H1 (cell line): ENCODE data around the gene RNF130. TPM values are rescaled to one million over a fixed set of nuclear protein-coding genes. Genes with fewer than 3 reads are reported as not detected.

Experiments
- CTCF ChIA-PET: fragments of 300-600 bp; sonication (Branson Sonifier 250); formaldehyde crosslinking; loops from one replicate; lab custom pipeline; 2021; ENCODE audit not compliant: partially characterized antibody; lab: Charles Lee
- POLR2A ChIA-PET: fragments of 300-600 bp; sonication (Branson Sonifier 250); formaldehyde crosslinking; loops from one replicate; lab custom pipeline; 2021; ENCODE audit warnings: inconsistent platforms; ENCODE audit not compliant: partially characterized antibody; lab: Charles Lee
- DNase-seq, 2 experiments: peaks; one replicate each; pipeline versions ENCODE4 v3.0.0 to v3.0.0-alpha.2; 2010 to 2022; ENCODE audit warnings: low spot score in 2 of 2, low read depth in 1 of 2, mixed read lengths in 1 of 2
- FAIRE-seq: peaks from 2 replicates; lab custom pipeline; 2011; peaks lifted over from hg19 to GRCh38; lab: Jason Lieb, UNC
- H2AFZ ChIP-seq: 2 replicates; pipeline ENCODE4 v1.8.1; 2012; ENCODE audit warnings: low read length, inconsistent platforms
- H2AK5ac ChIP-seq: 2 replicates; pipeline ENCODE4 v1.6.1; 2013; ENCODE audit warnings: low read depth, low read length
- H2BK120ac ChIP-seq: replicated peaks from 2 replicates; pipeline ENCODE3; 2013; ENCODE audit warnings: low read depth, low read length, inconsistent platforms
- H2BK12ac ChIP-seq: 2 replicates; pipeline ENCODE4 v1.6.1; 2013; ENCODE audit warnings: low read depth, low read length
- H2BK15ac ChIP-seq: 2 replicates; pipeline ENCODE4 v1.6.1; 2013; ENCODE audit warnings: low read length
- H2BK20ac ChIP-seq: 2 replicates; pipeline ENCODE4 v1.6.1; 2013; ENCODE audit warnings: low read length
- H2BK5ac ChIP-seq: 2 replicates; pipeline ENCODE4 v1.6.1; 2013; ENCODE audit warnings: low read depth, low read length
- H3K14ac ChIP-seq: 2 replicates; pipeline ENCODE4 v1.6.1; 2013; ENCODE audit warnings: inconsistent platforms; ENCODE audit not compliant: insufficient read length
- H3K18ac ChIP-seq: 2 replicates; pipeline ENCODE4 v1.6.1; 2013; ENCODE audit warnings: low read length; ENCODE audit errors: extremely low read depth
- H3K23ac ChIP-seq: 2 replicates; pipeline ENCODE4 v1.6.1; 2013; ENCODE audit warnings: inconsistent platforms; ENCODE audit not compliant: insufficient read length
- H3K23me2 ChIP-seq: 2 replicates; pipeline ENCODE4 v1.6.1; 2013; ENCODE audit warnings: low read depth, low read length
- H3K27ac ChIP-seq: 2 replicates; pipeline ENCODE4 v1.6.1; 2011; ENCODE audit warnings: low read depth, low read length, inconsistent platforms
- H3K27me3 ChIP-seq, 4 experiments: replicated peaks in 1 of 4; 1 replicate in 1 of 4; 2 replicates in 3 of 4; pipeline versions ENCODE4 v1.6.1 to v1.8.1; 2011 to 2013; ENCODE audit warnings: low read length in 3 of 4, mild to moderate bottlenecking in 3 of 4, inconsistent platforms in 2 of 4, mixed read lengths in 2 of 4, moderate library complexity in 1 of 4; ENCODE audit not compliant: control insufficient read depth in 3 of 4, insufficient read depth in 3 of 4; ENCODE audit errors: extremely low read depth in 1 of 4
- H3K36me3 ChIP-seq, 4 experiments: 2 replicates each; pipeline versions ENCODE4 v1.6.1 to v1.8.1; 2011 to 2013; ENCODE audit warnings: mild to moderate bottlenecking in 4 of 4, low read length in 3 of 4, moderate library complexity in 2 of 4, control low read depth in 1 of 4, inconsistent platforms in 1 of 4; ENCODE audit not compliant: insufficient read depth in 4 of 4, control insufficient read depth in 2 of 4
- H3K4ac ChIP-seq: replicated peaks from 2 replicates; pipeline ENCODE3; 2013; ENCODE audit warnings: low read length, low read depth, mixed read lengths, inconsistent platforms; ENCODE audit not compliant: insufficient read length
- H3K4me1 ChIP-seq, 4 experiments: replicated peaks in 1 of 4; 1 replicate in 1 of 4; 2 replicates in 3 of 4; pipeline versions ENCODE4 v1.6.1 to v1.8.1; 2011 to 2013; ENCODE audit warnings: low read length in 3 of 4, inconsistent platforms in 2 of 4, mixed read lengths in 1 of 4; ENCODE audit not compliant: insufficient read depth in 4 of 4, control insufficient read depth in 3 of 4
- H3K4me2 ChIP-seq, 2 experiments: 2 replicates each; pipeline versions ENCODE4 v1.6.1 to v1.8.1; 2011 to 2013; ENCODE audit warnings: low read depth in 2 of 2, low read length in 2 of 2, control low read depth in 1 of 2, inconsistent platforms in 1 of 2, mild to moderate bottlenecking in 1 of 2; ENCODE audit not compliant: insufficient read depth in 1 of 2
- H3K4me3 ChIP-seq, 4 experiments: fragments of 200-600, 300-600 bp in 1 of 4; sonication (generic), shearing (Covaris generic), sonication (Bioruptor Twin) in 1 of 4; 2 replicates each; pipeline versions ENCODE4 v1.5.1 to v1.8.1; 2011 to 2016; ENCODE audit warnings: low read length in 4 of 4, low read depth in 3 of 4, control low read depth in 2 of 4, inconsistent platforms in 2 of 4, mild to moderate bottlenecking in 2 of 4, mixed read lengths in 1 of 4, moderate library complexity in 1 of 4; ENCODE audit not compliant: insufficient read depth in 2 of 4; ENCODE audit errors: extremely low read depth in 1 of 4
- H3K56ac ChIP-seq: replicated peaks from 2 replicates; pipeline ENCODE3; 2013; ENCODE audit warnings: low read depth, mild to moderate bottlenecking, mixed read lengths, low read length, inconsistent platforms; ENCODE audit not compliant: insufficient read length
- H3K79me1 ChIP-seq: 2 replicates; pipeline ENCODE4 v1.6.1; 2013; ENCODE audit warnings: low read depth, low read length, control low read depth
- H3K79me2 ChIP-seq, 2 experiments: 2 replicates each; pipeline versions ENCODE4 v1.6.1 to v1.8.1; 2012 to 2013; ENCODE audit warnings: low read length in 2 of 2, mild to moderate bottlenecking in 2 of 2, inconsistent platforms in 1 of 2; ENCODE audit not compliant: insufficient read depth in 2 of 2, control insufficient read depth in 1 of 2
- H3K9ac ChIP-seq, 4 experiments: replicated peaks in 1 of 4; 1 replicate in 1 of 4; 2 replicates in 3 of 4; pipeline versions ENCODE4 v1.6.1 to v1.8.1; 2011 to 2013; ENCODE audit warnings: low read depth in 3 of 4, low read length in 3 of 4, control low read depth in 2 of 4, mild to moderate bottlenecking in 2 of 4, moderate library complexity in 2 of 4, inconsistent platforms in 1 of 4; ENCODE audit errors: extremely low read depth in 1 of 4
- H3K9me3 ChIP-seq, 2 experiments: 2 replicates each; pipeline versions ENCODE4 v1.6.1 to v1.8.1; 2012 to 2013; ENCODE audit warnings: mild to moderate bottlenecking in 2 of 2, moderate library complexity in 2 of 2, control low read depth in 1 of 2, inconsistent platforms in 1 of 2, low read depth in 1 of 2, low read length in 1 of 2, mixed read lengths in 1 of 2; ENCODE audit not compliant: insufficient read depth in 2 of 2
- H4K20me1 ChIP-seq, 2 experiments: replicated peaks in 1 of 2; 2 replicates each; pipeline versions ENCODE3 to v1.8.1; 2011 to 2013; ENCODE audit warnings: inconsistent platforms in 2 of 2, low read length in 2 of 2, mild to moderate bottlenecking in 1 of 2; ENCODE audit not compliant: insufficient read depth in 2 of 2, control insufficient read depth in 1 of 2
- H4K5ac ChIP-seq: 2 replicates; pipeline ENCODE4 v1.6.1; 2013; ENCODE audit warnings: low read length, low read depth, mixed read lengths, inconsistent platforms; ENCODE audit not compliant: insufficient read length
- H4K8ac ChIP-seq: 2 replicates; pipeline ENCODE4 v1.8.0; 2013; ENCODE audit warnings: mild to moderate bottlenecking, moderate library complexity, low read length, inconsistent platforms; ENCODE audit not compliant: insufficient read depth; ENCODE audit errors: extremely low read depth
- H4K91ac ChIP-seq: replicated peaks from 2 replicates; pipeline ENCODE3; 2013; ENCODE audit warnings: low read length, mixed read lengths, inconsistent platforms; ENCODE audit not compliant: insufficient read length
- ASH2L ChIP-seq: fragments of 200-600, 300-600 bp; sonication (generic); IDR thresholded peaks from one replicate; pipeline ENCODE4 v1.7.1; 2017; ENCODE audit warnings: low read length
- GABPA ChIP-seq: IDR thresholded peaks from 2 replicates; pipeline ENCODE4 v1.6.1; 2011; ENCODE audit warnings: mild to moderate bottlenecking, low read length, moderate library complexity, borderline replicate concordance; ENCODE audit not compliant: insufficient read depth
- HDAC2 ChIP-seq, 2 experiments: fragments of 300-600 bp in 1 of 2; sonication (generic) in 1 of 2; IDR thresholded peaks; 2 replicates each; pipeline ENCODE4 v1.6.1; 2011 to 2012; ENCODE audit warnings: low read depth in 2 of 2, low read length in 2 of 2, mild to moderate bottlenecking in 2 of 2, moderate library complexity in 2 of 2, borderline replicate concordance in 1 of 2, inconsistent platforms in 1 of 2
- POLR2AphosphoS5 ChIP-seq: IDR thresholded peaks from 2 replicates; pipeline ENCODE4 v1.6.1; 2011; ENCODE audit warnings: low read depth, low read length
- RBBP5 ChIP-seq: IDR thresholded peaks from 2 replicates; pipeline ENCODE4 v1.7.1; 2012; ENCODE audit warnings: low read depth, mild to moderate bottlenecking, inconsistent platforms, low read length, moderate library complexity, borderline replicate concordance
- SIX5 ChIP-seq: IDR thresholded peaks from 2 replicates; pipeline ENCODE4 v1.6.1; 2011; ENCODE audit warnings: mild to moderate bottlenecking, low read depth, low read length
- SP2 ChIP-seq: IDR thresholded peaks from 2 replicates; pipeline ENCODE4 v1.6.1; 2012; ENCODE audit warnings: mild to moderate bottlenecking, low read length, inconsistent platforms
- TAF1 ChIP-seq: IDR thresholded peaks from 2 replicates; pipeline ENCODE4 v1.6.1; 2011; ENCODE audit warnings: mild to moderate bottlenecking, low read depth, low read length
- TBP ChIP-seq: IDR thresholded peaks from 2 replicates; pipeline ENCODE4 v1.6.1; 2011; ENCODE audit warnings: low read depth, low read length, improper control_type of control experiment
- WGBS, 2 experiments: shearing (Covaris generic) in 1 of 2; methylation state at CpG; one replicate each; pipeline versions ENCODE4 v1.1.6 to v1.1.7; 2013 to 2015; ENCODE audit warnings: low lambda C conversion rate in 2 of 2, mixed read lengths in 2 of 2, inconsistent platforms in 1 of 2, low coverage in 1 of 2, missing lambda C conversion rate in 1 of 2; ENCODE audit not compliant: insufficient replicate concordance in 2 of 2, insufficient coverage in 1 of 2, insufficient read length in 1 of 2; ENCODE audit errors: extremely low coverage in 1 of 2, missing lambda C conversion rate in 1 of 2; 5-methylcytosine and 5-hydroxymethylcytosine counted together
- polyA plus RNA-seq, 7 experiments: library from polyadenylated mRNA; depleted of rRNA in 3 of 7; stranded (reverse) in 5 of 7; unstranded in 2 of 7; fragments of >200 nt in 5 of 7; fragments of 200-250 nt in 2 of 7; gene quantifications; 1 replicate in 5 of 7; 2 replicates in 1 of 7; 4 replicates in 1 of 7; pipeline versions ENCODE4 v1.2.1 to v1.2.3, GENCODE V29; 2011 to 2013; ENCODE audit warnings: missing spikeins in 2 of 7, mixed read lengths in 2 of 7
- total RNA-seq: library from RNA; stranded (reverse); fragmentation: NEBNext Ultra II Directional; extraction: Animal tissue kit (Norgen Biotek cat#: 25700); gene quantifications from 2 replicates; pipeline ENCODE4 v1.2.1, GENCODE V29; 2021
- TF ChIP-seq, protein P1 (sequence below), 3 experiments: IDR thresholded peaks; 1 replicate in 2 of 3; 2 replicates in 1 of 3; pipeline versions ENCODE4 v1.5.1 to v1.6.1; 2011; ENCODE audit warnings: low read length in 3 of 3, mild to moderate bottlenecking in 3 of 3, inconsistent platforms in 2 of 3, low read depth in 1 of 3, moderate library complexity in 1 of 3; ENCODE audit not compliant: insufficient read depth in 1 of 3; ENCODE audit errors: control extremely low read depth in 1 of 3

The RNF130 gene
- total and polyA plus RNA-seq, 2 of the 8 experiments (the other 6 are each of a cell fraction or from before 2014, with no cell fraction given), result 65.1 to 70.0 TPM

- Histone ChIP-seq H2BK5ac (no peak overlapping the region), H3K36me3 (peaks cover 0 to 11% (median 7%) of the 10 kb centered on the region in 4 experiments; a peak in 5 of 8 replicates), H3K23me2 (no peaks in the 10 kb centered on the region), H3K4me3 (no peak overlapping the region), H3K4me1 (peaks cover 4 to 19% (median 10%) of the 10 kb centered on the region in 4 experiments), H4K91ac (no peak overlapping the region), H3K9ac (no peak overlapping the region), H2BK20ac (no peak overlapping the region), H2BK12ac (no peak overlapping the region), H3K27me3 (no peaks in the 10 kb centered on the region), H2BK15ac (no peak overlapping the region), H3K56ac (no peak overlapping the region), H3K18ac (no peak overlapping the region), H3K4ac (no peak overlapping the region), H4K8ac (no peak overlapping the region), H3K27ac (no peak overlapping the region), H3K4me2 (no peak overlapping the region), H3K23ac (no peak overlapping the region), H2AK5ac (no peak overlapping the region), H3K9me3 (peaks cover 11 to 14% of the 10 kb centered on the region in 2 experiments), H3K79me1 (peaks cover 8% of the 10 kb centered on the region; the same call in 1 of the 2 replicates), H4K5ac (no peak overlapping the region), H2AFZ (no peak overlapping the region), H3K14ac (no peak overlapping the region), H2BK120ac (no peak overlapping the region), H4K20me1 (peaks cover 10 to 21% of the 10 kb centered on the region in 2 experiments), H3K79me2 (peaks cover 4 to 92% of the 10 kb centered on the region in 2 experiments)
- WGBS, 2 experiments, result 71% methylated on average over 2 of the region's 2 CpGs; no CpG with 5 or more reads in 1 of the 2 experiments
- DNase-seq (no peak), FAIRE-seq (no peak)
- ChIA-PET POLR2A (interaction anchor here (1.0 to 1.2 kb wide), 2 partner anchors 20 to 41 kb away, joined by 3 read pairs; no protein-coding TSS in a partner anchor), CTCF (interaction anchor here (1.1 to 1.4 kb wide), 3 partner anchors 13 to 176 kb away, joined by 3 to 5 read pairs (median 3); no protein-coding TSS in a partner anchor)
- TF ChIP-seq HDAC2 (IDR thresholded peaks at IDR 0.05; ENCODE audit: borderline replicate concordance in 1 of 2, low read depth in 2 of 2, low read length in 2 of 2) (no peak), TAF1 (no peak), SP2 (no peak), SIX5 (no peak), ASH2L (no peak), RBBP5 (no peak), POLR2AphosphoS5 (no peak), GABPA (no peak), TBP (no peak)
- TF ChIP-seq, protein P1, sequence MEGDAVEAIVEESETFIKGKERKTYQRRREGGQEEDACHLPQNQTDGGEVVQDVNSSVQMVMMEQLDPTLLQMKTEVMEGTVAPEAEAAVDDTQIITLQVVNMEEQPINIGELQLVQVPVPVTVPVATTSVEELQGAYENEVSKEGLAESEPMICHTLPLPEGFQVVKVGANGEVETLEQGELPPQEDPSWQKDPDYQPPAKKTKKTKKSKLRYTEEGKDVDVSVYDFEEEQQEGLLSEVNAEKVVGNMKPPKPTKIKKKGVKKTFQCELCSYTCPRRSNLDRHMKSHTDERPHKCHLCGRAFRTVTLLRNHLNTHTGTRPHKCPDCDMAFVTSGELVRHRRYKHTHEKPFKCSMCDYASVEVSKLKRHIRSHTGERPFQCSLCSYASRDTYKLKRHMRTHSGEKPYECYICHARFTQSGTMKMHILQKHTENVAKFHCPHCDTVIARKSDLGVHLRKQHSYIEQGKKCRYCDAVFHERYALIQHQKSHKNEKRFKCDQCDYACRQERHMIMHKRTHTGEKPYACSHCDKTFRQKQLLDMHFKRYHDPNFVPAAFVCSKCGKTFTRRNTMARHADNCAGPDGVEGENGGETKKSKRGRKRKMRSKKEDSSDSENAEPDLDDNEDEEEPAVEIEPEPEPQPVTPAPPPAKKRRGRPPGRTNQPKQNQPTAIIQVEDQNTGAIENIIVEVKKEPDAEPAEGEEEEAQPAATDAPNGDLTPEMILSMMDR (IDR thresholded peaks at IDR 0.05; ENCODE audit: control extremely low read depth in 1 of 3, insufficient read depth in 1 of 3, low read depth in 1 of 3, low read length in 3 of 3), result no peak
These were observed 22.4 kb downstream of the RNF130 start for GRCh38 chr5:180049185-180049548.
